OCI-LY1 (cell line): ENCODE measurements around the gene AIRE.

Experiments
- H2AFZ ChIP-seq: fragments of 200-600 bp; sonication (generic), shearing (Covaris generic); 2 replicates; pipeline ENCODE4 v1.6.0; 2014; ENCODE audit warnings: antibody characterized with exemption, mild to moderate bottlenecking, low read length
- H3F3A ChIP-seq: fragments of 200-600 bp; sonication (generic), shearing (Covaris generic); 2 replicates; pipeline ENCODE4 v1.6.0; 2014; ENCODE audit warnings: mild to moderate bottlenecking, antibody characterized with exemption, low read length, moderate library complexity; ENCODE audit not compliant: insufficient read depth
- H3K27ac ChIP-seq: fragments of 200-600 bp; sonication (generic); 2 replicates; pipeline ENCODE4 v1.5.1; 2014; ENCODE audit warnings: low read length, mixed run types, mild to moderate bottlenecking, low read depth; ENCODE audit not compliant: poor library complexity, severe bottlenecking
- H3K27me3 ChIP-seq: fragments of 200-600 bp; sonication (generic); 2 replicates; pipeline ENCODE4 v1.6.0; 2014; ENCODE audit warnings: antibody characterized with exemption, mild to moderate bottlenecking, low read length, moderate library complexity; ENCODE audit not compliant: insufficient read depth
- H3K36me3 ChIP-seq: fragments of 200-600 bp; sonication (generic); 2 replicates; pipeline ENCODE4 v1.6.1; 2014; ENCODE audit warnings: mild to moderate bottlenecking, antibody characterized with exemption, low read length, moderate library complexity, mixed read lengths; ENCODE audit not compliant: insufficient read depth
- H3K4me1 ChIP-seq: fragments of 200-600 bp; sonication (generic); 2 replicates; pipeline ENCODE4 v1.5.1; 2014; ENCODE audit warnings: mild to moderate bottlenecking, low read length, moderate library complexity; ENCODE audit not compliant: insufficient read depth, severe bottlenecking
- H3K4me2 ChIP-seq: fragments of 200-600 bp; sonication (generic), shearing (Covaris generic); 2 replicates; pipeline ENCODE4 v1.6.1; 2014; ENCODE audit warnings: low read length
- H3K4me3 ChIP-seq: fragments of 200-600 bp; sonication (generic); 2 replicates; pipeline ENCODE4 v1.5.1; 2014; ENCODE audit warnings: low read length, low read depth, mild to moderate bottlenecking, mixed read lengths; ENCODE audit not compliant: poor library complexity, severe bottlenecking
- H3K79me2 ChIP-seq: fragments of 200-600 bp; shearing (Covaris generic); 2 replicates; pipeline ENCODE4 v1.6.1; 2016; ENCODE audit warnings: mixed run types, low read length, mixed read lengths; ENCODE audit not compliant: insufficient read depth
- H3K9ac ChIP-seq: fragments of 200-600 bp; sonication (generic), shearing (Covaris generic); 2 replicates; pipeline ENCODE4 v1.6.1; 2014; ENCODE audit warnings: mild to moderate bottlenecking, low read length, mixed read lengths
- H3K9me2 ChIP-seq: fragments of 200-600 bp; sonication (generic), shearing (Covaris generic); 2 replicates; pipeline ENCODE4 v1.6.1; 2014; ENCODE audit warnings: low read depth, mild to moderate bottlenecking, low read length, mixed read lengths
- H3K9me3 ChIP-seq: fragments of 200-600 bp; shearing (Covaris generic); 2 replicates; pipeline ENCODE4 v1.6.1; 2014; ENCODE audit warnings: low read length, mixed read lengths
- H4K20me1 ChIP-seq: fragments of 200-600 bp; sonication (generic), shearing (Covaris generic); 2 replicates; pipeline ENCODE4 v1.6.0; 2016; ENCODE audit warnings: mild to moderate bottlenecking, low read length; ENCODE audit not compliant: insufficient read depth
- CTCF ChIP-seq: fragments of 200-600 bp; sonication (generic), shearing (Covaris generic); IDR thresholded peaks from 2 replicates; pipeline ENCODE4 v1.5.1; 2017; ENCODE audit warnings: mild to moderate bottlenecking, antibody characterized with exemption, low read length, moderate library complexity, mixed read lengths
- EZH2 ChIP-seq: fragments of 200-600 bp; sonication (generic), shearing (Covaris generic); IDR thresholded peaks from 2 replicates; pipeline ENCODE4 v1.8.0; 2017; ENCODE audit warnings: borderline replicate concordance, mixed run types, mild to moderate bottlenecking, antibody characterized with exemption, low read length, moderate library complexity, mixed read lengths

The AIRE gene

GRCh38 chr21:44295646-44296045, 10.0 kb downstream of the AIRE start:
- Histone ChIP-seq H3K4me3 (no peak overlapping the region), H3K4me2 (no peak overlapping the region), H3K4me1 (peaks cover 9% of the 10 kb centered on the region), H2AFZ (no peak overlapping the region), H4K20me1 (no peaks in the 10 kb centered on the region), H3K27me3 (0 out of 2 replicates have a peak, but pooled peaks cover 11% of the 10 kb centered on the region), H3K9ac (no peak overlapping the region), H3K9me3 (no peaks in the 10 kb centered on the region), H3K27ac (no peak overlapping the region), H3K36me3 (no peaks in the 10 kb centered on the region), H3F3A (no peaks in the 10 kb centered on the region), H3K9me2 (no peaks in the 10 kb centered on the region), H3K79me2 (no peaks in the 10 kb centered on the region)
- TF ChIP-seq EZH2 (no peak), CTCF (no peak)

GRCh38 chr21:44296103-44296519, 10.4 kb downstream of the AIRE start:
- Histone ChIP-seq H3K4me1 (peaks cover 13% of the 10 kb centered on the region), H3K9me2 (no peaks in the 10 kb centered on the region), H3K79me2 (no peaks in the 10 kb centered on the region), H3F3A (no peaks in the 10 kb centered on the region), H3K27me3 (0 out of 2 replicates have a peak, but pooled peaks cover 11% of the 10 kb centered on the region), H4K20me1 (no peaks in the 10 kb centered on the region), H3K9ac (no peak overlapping the region), H3K4me2 (no peak overlapping the region), H3K27ac (no peak overlapping the region), H2AFZ (no peak overlapping the region), H3K9me3 (no peaks in the 10 kb centered on the region), H3K36me3 (no peaks in the 10 kb centered on the region), H3K4me3 (no peak overlapping the region)
- TF ChIP-seq EZH2: no peak
- TF ChIP-seq CTCF: no peak

DNA sequence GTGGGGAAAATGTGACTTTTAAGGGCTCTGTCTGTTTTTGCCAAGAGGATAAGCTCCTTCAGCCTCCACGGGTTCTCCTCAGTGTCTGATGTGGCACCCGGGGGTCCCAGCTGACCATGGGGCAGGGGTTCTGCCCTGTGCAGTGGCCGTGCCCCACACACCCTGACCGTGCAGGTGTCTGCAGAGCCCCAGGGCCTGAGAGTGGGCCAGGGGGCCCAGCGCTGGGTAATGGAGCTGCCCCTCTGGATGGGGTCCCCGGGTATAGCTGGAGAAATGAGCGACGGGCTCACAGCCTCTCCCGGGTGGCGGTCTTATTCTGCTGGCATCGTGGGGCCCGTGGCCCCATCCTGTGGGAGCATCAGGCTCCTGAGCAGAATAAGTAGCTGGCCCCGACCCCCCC, 11.2 kb downstream of the AIRE start:
- Histone ChIP-seq H2AFZ (no peak overlapping the region), H3K9me2 (no peaks in the 10 kb centered on the region), H3K79me2 (no peaks in the 10 kb centered on the region), H3K4me3 (no peak overlapping the region), H3K4me2 (no peak overlapping the region), H4K20me1 (no peaks in the 10 kb centered on the region), H3K9ac (no peak overlapping the region), H3F3A (no peaks in the 10 kb centered on the region), H3K27me3 (0 out of 2 replicates have a peak, but pooled peaks cover 11% of the 10 kb centered on the region), H3K4me1 (peaks cover 21% of the 10 kb centered on the region), H3K9me3 (no peaks in the 10 kb centered on the region), H3K27ac (no peak overlapping the region), H3K36me3 (no peaks in the 10 kb centered on the region)
- no peak for TF ChIP-seq CTCF
- no peak for TF ChIP-seq EZH2
